NCI-H524 (cell line): Measurements from ENCODE around the gene IL2RA.
"Not testable (repeated sequence)": the region's sequence is repeated elsewhere in the genome, so short reads cannot be mapped to it uniquely, and the experiment has no call there.

Experiments
- DNase-seq, 2 experiments: peaks; one replicate each; lab custom pipeline; 2025; lab: John Stamatoyannopoulos, UW

Gene IL2RA

GRCh38 chr10:6062101-6062771 is at the start of gene IL2RA:
Gene IL2RA (minus strand): TSS chr10:6062367. CDS start chr10:6062151, 216 bp downstream.
- DNase-seq: no peak

- no peak for DNase-seq
These were observed 48.0 kb upstream of the IL2RA start for GRCh38 chr10:6110136-6110535.

GRCh38 chr10:6109444-6109775 is 47.2 kb upstream of the IL2RA start:
- no peak for DNase-seq

GRCh38 chr10:6108631-6109443 is 46.7 kb upstream of the IL2RA start:
- peak in 1 of 2 experiments; percentile 20 for DNase-seq

GRCh38 chr10:6108072-6108471 is 45.9 kb upstream of the IL2RA start:
- no peak for DNase-seq

- not testable (repeated sequence) for DNase-seq
These were observed 45.4 kb upstream of the IL2RA start for GRCh38 chr10:6107616-6108015.

GRCh38 chr10:6103591-6103990 is 41.4 kb upstream of the IL2RA start:
- no peak for DNase-seq

- no peak for DNase-seq
These were observed 40.0 kb upstream of the IL2RA start for GRCh38 chr10:6102128-6102527.

GRCh38 chr10:6101181-6101580 is 39.0 kb upstream of the IL2RA start:
- peak in 1 of 2 experiments; percentile 42 for DNase-seq

GRCh38 chr10:6100370-6100769 is 38.2 kb upstream of the IL2RA start:
- DNase-seq: no peak

- no peak for DNase-seq
These were observed 36.0 kb upstream of the IL2RA start for GRCh38 chr10:6098156-6098555.

GRCh38 chr10:6097063-6097462 is 34.9 kb upstream of the IL2RA start:
- DNase-seq: no peak

GRCh38 chr10:6095810-6096570 is 33.8 kb upstream of the IL2RA start:
- no peak for DNase-seq

- DNase-seq: no peak
These were observed 30.6 kb upstream of the IL2RA start for GRCh38 chr10:6092731-6093130.

- DNase-seq: no peak
These were observed 29.5 kb upstream of the IL2RA start for GRCh38 chr10:6091630-6092029.

GRCh38 chr10:6089334-6090219 is 27.4 kb upstream of the IL2RA start:
- DNase-seq: peak in 1 of 2 experiments; percentile 24

- DNase-seq: peak; percentile 78 to 84
These were observed 26.7 kb upstream of the IL2RA start, which contains the start of gene RBM17 for GRCh38 chr10:6088721-6089333. Gene RBM17 (plus strand): TSS chr10:6089034. CDS start chr10:6097066, 8,032 bp downstream.

- peak; percentile 86 to 87 for DNase-seq
These were observed 24.4 kb upstream of the IL2RA start for GRCh38 chr10:6086375-6087233.

- no peak for DNase-seq
These were observed 21.6 kb upstream of the IL2RA start for GRCh38 chr10:6083523-6084475.
